ENCODE measurements around the gene TASOR2.

DNA sequence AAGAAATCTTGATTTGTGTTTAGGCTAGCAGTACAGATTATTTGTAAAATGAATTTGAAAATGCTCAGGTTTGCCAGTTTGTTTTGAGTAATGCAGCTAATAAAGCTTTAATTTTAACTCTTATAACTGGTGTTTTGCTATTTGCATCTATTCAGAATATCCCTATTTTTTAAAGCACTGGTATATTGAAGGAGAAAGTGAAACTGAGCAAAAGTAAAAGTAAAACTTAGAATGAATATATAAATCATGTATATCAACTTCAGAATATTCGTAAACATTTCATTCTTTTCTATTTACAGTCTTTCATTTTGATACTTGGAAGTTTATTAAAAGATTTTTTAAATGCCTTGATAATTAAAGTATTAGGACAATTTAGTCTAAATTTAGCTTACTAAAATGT lies 26.2 kb downstream of the TASOR2 start:
- TF ChIP-seq, protein P1, sequence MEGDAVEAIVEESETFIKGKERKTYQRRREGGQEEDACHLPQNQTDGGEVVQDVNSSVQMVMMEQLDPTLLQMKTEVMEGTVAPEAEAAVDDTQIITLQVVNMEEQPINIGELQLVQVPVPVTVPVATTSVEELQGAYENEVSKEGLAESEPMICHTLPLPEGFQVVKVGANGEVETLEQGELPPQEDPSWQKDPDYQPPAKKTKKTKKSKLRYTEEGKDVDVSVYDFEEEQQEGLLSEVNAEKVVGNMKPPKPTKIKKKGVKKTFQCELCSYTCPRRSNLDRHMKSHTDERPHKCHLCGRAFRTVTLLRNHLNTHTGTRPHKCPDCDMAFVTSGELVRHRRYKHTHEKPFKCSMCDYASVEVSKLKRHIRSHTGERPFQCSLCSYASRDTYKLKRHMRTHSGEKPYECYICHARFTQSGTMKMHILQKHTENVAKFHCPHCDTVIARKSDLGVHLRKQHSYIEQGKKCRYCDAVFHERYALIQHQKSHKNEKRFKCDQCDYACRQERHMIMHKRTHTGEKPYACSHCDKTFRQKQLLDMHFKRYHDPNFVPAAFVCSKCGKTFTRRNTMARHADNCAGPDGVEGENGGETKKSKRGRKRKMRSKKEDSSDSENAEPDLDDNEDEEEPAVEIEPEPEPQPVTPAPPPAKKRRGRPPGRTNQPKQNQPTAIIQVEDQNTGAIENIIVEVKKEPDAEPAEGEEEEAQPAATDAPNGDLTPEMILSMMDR (IDR thresholded peaks at IDR 0.05; ENCODE audit: low read depth, low read length): no peak
- no peak for TF ChIP-seq EZH2phosphoT487 (IDR thresholded peaks at IDR 0.05; ENCODE audit: low read depth)
